ENCODE data around the gene ZNF516. TPM values are rescaled to one million over a fixed set of nuclear protein-coding genes. Genes with fewer than 3 reads are reported as not detected.

Gene ZNF516
- total RNA-seq, 1 donor: 16.3 TPM

- no peak overlapping the region for H3K27ac ChIP-seq (ENCODE audit: low read depth, low read length)
- TF ChIP-seq CTCF (IDR thresholded peaks at IDR 0.05; ENCODE audit: extremely low read depth, low read depth, low read length): no peak
- no peak for DNase-seq (ENCODE audit: insufficient read length, low spot score, missing footprints)
Observed at GRCh38 chr18:76518123-76518859, 23.2 kb upstream of the ZNF516 start.

DNA sequence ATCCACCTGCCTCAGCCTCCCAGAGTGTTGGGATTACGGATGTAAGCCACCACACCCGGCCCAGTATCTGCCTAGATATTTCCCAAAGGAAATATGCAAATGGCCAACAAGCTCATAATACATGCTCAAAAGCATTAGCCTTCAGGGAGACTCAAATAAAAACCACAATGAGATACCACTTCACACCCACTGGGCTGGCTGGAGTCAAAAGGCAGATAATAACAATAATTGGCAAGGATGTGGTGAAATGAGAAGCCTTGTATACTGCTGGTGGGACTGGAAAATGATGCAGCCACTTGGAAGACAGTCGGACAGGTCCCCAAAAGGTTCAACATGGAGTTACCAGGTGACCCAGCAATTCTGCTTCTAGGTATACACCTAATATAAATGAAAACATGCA is 20.5 kb upstream of the ZNF516 start:
- no peaks in the 10 kb centered on the region for H3K79me2 ChIP-seq (ENCODE audit: insufficient read depth, low read length)
- no peak for DNase-seq (ENCODE audit: insufficient read length, low spot score, missing footprints)
- H3K4me2 ChIP-seq (ENCODE audit: insufficient read depth, low read length): no peak overlapping the region
- H3K27ac ChIP-seq (ENCODE audit: low read depth, low read length): no peak overlapping the region
- no peak for TF ChIP-seq CTCF (IDR thresholded peaks at IDR 0.05; ENCODE audit: extremely low read depth, low read depth, low read length)
- no peaks in the 10 kb centered on the region for H4K20me1 ChIP-seq (ENCODE audit: insufficient read depth, low read length)
- no peaks in the 10 kb centered on the region for H3K4me1 ChIP-seq (ENCODE audit: insufficient read depth, low read length)
- no peak overlapping the region for H2AFZ ChIP-seq (ENCODE audit: low read length)
- H3K36me3 ChIP-seq (ENCODE audit: insufficient read depth, low read length): no peaks in the 10 kb centered on the region
- peaks cover 22% of the 10 kb centered on the region for H3K27me3 ChIP-seq (ENCODE audit: insufficient read depth, low read length)
- H3K9me3 ChIP-seq (ENCODE audit: low read depth, low read length): no peaks in the 10 kb centered on the region
- H3K4me3 ChIP-seq (ENCODE audit: insufficient read depth, low read length): no peak overlapping the region

More at GRCh38 chr18:76518123-76518859, 23.2 kb upstream of the ZNF516 start:
- H3K4me3 ChIP-seq (ENCODE audit: insufficient read depth, low read length): peak overlapping the region; percentile 31
- no peak overlapping the region for H2AFZ ChIP-seq (ENCODE audit: low read length)
- H4K20me1 ChIP-seq (ENCODE audit: insufficient read depth, low read length): no peaks in the 10 kb centered on the region
- H3K4me2 ChIP-seq (ENCODE audit: insufficient read depth, low read length): no peak overlapping the region
- H3K4me1 ChIP-seq (ENCODE audit: insufficient read depth, low read length): no peaks in the 10 kb centered on the region
- H3K9me3 ChIP-seq (ENCODE audit: low read depth, low read length): no peaks in the 10 kb centered on the region
- no peaks in the 10 kb centered on the region for H3K79me2 ChIP-seq (ENCODE audit: insufficient read depth, low read length)
- H3K27me3 ChIP-seq (ENCODE audit: insufficient read depth, low read length): peaks cover 31% of the 10 kb centered on the region
- H3K36me3 ChIP-seq (ENCODE audit: insufficient read depth, low read length): no peaks in the 10 kb centered on the region

GRCh38 chr18:76514573-76514972 is 19.5 kb upstream of the ZNF516 start:
- Histone ChIP-seq H2AFZ (ENCODE audit: low read length) (no peak overlapping the region), H3K4me3 (ENCODE audit: insufficient read depth, low read length) (no peak overlapping the region), H3K79me2 (ENCODE audit: insufficient read depth, low read length) (no peaks in the 10 kb centered on the region), H3K4me2 (ENCODE audit: insufficient read depth, low read length) (no peak overlapping the region), H3K36me3 (ENCODE audit: insufficient read depth, low read length) (no peaks in the 10 kb centered on the region), H3K4me1 (ENCODE audit: insufficient read depth, low read length) (no peaks in the 10 kb centered on the region), H4K20me1 (ENCODE audit: insufficient read depth, low read length) (no peaks in the 10 kb centered on the region), H3K27ac (ENCODE audit: low read depth, low read length) (no peak overlapping the region), H3K9me3 (ENCODE audit: low read depth, low read length) (no peaks in the 10 kb centered on the region), H3K27me3 (ENCODE audit: insufficient read depth, low read length) (peaks cover 15% of the 10 kb centered on the region)
- no peak for DNase-seq (ENCODE audit: insufficient read length, low spot score, missing footprints)
- no peak for TF ChIP-seq CTCF (IDR thresholded peaks at IDR 0.05; ENCODE audit: extremely low read depth, low read depth, low read length)

GRCh38 chr18:76507830-76508385 is 12.9 kb upstream of the ZNF516 start:
- TF ChIP-seq CTCF (IDR thresholded peaks at IDR 0.05; ENCODE audit: extremely low read depth, low read depth, low read length): no peak
- H3K79me2 ChIP-seq (ENCODE audit: insufficient read depth, low read length): no peaks in the 10 kb centered on the region
- no peaks in the 10 kb centered on the region for H4K20me1 ChIP-seq (ENCODE audit: insufficient read depth, low read length)
- no peak overlapping the region for H2AFZ ChIP-seq (ENCODE audit: low read length)
- H3K4me2 ChIP-seq (ENCODE audit: insufficient read depth, low read length): no peak overlapping the region
- no peaks in the 10 kb centered on the region for H3K36me3 ChIP-seq (ENCODE audit: insufficient read depth, low read length)
- no peaks in the 10 kb centered on the region for H3K9me3 ChIP-seq (ENCODE audit: low read depth, low read length)
- no peaks in the 10 kb centered on the region for H3K4me1 ChIP-seq (ENCODE audit: insufficient read depth, low read length)
- no peak overlapping the region for H3K27ac ChIP-seq (ENCODE audit: low read depth, low read length)
- H3K4me3 ChIP-seq (ENCODE audit: insufficient read depth, low read length): no peak overlapping the region
- peaks cover 2% of the 10 kb centered on the region for H3K27me3 ChIP-seq (ENCODE audit: insufficient read depth, low read length)
- DNase-seq (ENCODE audit: insufficient read length, low spot score, missing footprints): no peak
